HG03520 (cell line): ENCODE data around the gene FUCA1.
A peak's percentile ranks its signal among the peaks of the same experiment; 100 is the strongest.
"Not testable (repeated sequence)": the region's sequence is repeated elsewhere in the genome, so short reads cannot be mapped to it uniquely, and the experiment has no call there.

Experiments
- ATAC-seq: cut with Tn5 transposase; IDR thresholded peaks from one replicate; pipeline ENCODE4 v1.9.1; 2021; ENCODE audit warnings: mild to moderate bottlenecking, moderate library complexity; ENCODE audit not compliant: unreplicated experiment

Gene FUCA1

GRCh38 chr1:23843644-23844043 is 24.4 kb downstream of the FUCA1 start:
- ATAC-seq: no peak

GRCh38 chr1:23838401-23838866 is 29.7 kb downstream of the FUCA1 start:
- ATAC-seq: no peak

DNA sequence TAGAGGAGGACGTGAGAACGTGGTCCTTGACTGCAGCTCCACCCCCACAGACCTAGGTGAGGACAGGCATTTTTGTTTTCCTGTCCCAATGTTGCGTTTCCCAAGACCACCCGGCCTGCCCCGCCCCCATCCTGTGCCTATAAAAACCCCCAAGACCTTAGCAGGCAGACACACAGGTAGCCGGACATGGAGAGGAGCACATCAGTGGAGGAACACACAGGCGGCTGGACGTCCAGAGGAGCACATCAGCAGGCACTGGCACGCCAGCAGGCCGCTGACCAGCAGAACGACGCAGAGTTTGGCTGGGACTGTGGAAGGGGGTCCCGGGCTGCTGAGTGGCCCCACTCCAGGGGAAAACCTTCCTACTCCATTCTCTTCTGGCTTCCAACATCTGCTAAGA is 30.2 kb downstream of the FUCA1 start:
- no peak for ATAC-seq

DNA sequence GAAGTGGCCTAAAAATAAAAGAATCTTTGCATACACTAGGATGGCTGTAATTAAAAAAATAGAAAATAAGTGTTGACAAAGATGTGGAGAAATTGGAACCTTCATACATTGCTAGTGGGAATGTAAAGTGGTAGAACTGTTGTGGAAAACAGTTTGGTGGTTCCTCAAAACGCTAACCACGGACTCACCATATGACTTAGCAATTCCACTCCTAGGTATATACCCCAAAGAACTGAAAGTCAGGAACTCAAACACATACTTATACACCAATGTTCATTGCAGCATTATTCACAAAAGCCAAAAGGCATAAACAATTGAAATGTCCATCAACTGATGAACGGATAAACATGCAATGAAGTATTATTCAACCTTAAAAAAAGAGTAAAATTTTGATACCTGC is 32.1 kb downstream of the FUCA1 start:
- no peak for ATAC-seq

GRCh38 chr1:23834156-23834555 is 33.9 kb downstream of the FUCA1 start:
- not testable (repeated sequence) for ATAC-seq

DNA sequence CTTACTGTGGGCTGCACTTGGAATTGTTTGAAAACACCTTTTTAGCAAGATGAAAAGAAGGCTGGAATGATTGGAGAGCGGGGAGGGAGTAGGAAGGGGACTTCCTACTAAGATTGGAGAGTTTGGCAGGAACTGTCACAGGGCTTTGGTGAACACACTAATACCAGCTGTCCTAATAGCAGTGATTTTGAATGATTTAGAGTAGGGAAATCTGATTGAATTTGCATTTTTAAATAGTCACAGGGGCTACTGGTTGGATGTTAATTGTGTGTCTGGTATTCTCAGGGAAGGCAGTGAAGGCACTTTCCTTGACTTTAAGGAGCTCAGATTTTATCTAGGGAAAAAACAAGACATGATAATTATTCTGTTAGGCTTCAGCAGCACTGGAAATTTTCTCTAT is 40.4 kb downstream of the FUCA1 start:
- ATAC-seq: no peak

DNA sequence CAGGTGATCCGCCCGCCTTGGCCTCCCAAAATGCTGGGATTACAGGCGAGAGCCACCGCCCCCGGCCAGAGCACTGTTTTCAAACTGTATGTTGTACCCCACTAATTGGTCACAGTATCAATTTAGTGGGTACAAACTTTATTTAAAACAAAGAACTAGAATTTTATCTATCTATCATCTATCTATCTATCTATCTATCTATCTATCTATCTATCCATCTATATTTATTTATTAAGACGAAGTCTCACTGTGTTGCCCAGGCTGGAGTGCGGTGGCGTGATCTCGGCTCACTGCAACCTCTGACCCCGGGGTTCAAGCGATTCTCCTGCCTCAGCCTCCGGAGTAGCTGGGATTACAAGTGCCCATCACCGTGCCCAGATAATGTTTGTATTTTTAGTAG is 41.5 kb downstream of the FUCA1 start:
- not testable (repeated sequence) for ATAC-seq

GRCh38 chr1:23825762-23826522 is 42.1 kb downstream of the FUCA1 start:
- no peak for ATAC-seq

DNA sequence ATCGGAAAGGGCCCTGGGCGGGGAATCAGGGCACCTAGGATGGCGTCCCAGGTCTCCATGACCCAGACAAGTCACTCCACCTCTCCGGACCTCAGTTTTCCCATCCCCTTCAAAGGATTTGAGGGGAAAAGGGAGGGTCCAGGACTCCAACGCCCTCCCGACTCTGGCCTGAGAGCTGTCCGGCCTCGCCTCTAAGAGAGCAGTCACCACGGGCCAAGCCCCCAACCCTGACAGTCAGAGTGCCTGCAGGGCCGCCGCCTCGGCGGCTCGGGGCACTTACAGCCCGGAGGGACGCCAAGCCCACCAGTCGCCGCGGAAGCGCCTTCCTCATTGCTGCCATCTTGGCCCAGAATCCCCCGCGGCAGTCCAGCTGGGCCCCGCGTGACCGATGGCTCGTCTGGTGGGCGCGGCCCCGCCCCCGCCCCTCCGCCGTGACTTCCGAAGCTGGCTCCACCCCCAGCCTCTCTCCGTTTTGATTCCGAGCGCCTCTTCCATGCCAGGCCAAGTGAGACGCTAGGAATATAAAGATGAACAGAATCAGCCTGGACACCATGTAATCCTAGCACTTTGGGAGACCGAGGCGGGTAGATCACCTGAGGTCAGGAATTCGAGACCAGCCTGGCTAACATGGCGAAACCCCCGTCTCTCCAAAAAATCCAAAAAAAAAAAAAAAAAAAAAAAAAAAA is 42.9 kb downstream of the FUCA1 start, which contains the start of gene HMGCL:
Gene HMGCL (minus strand): TSS at position 354 of the 686 bp plus-strand sequence. CDS start 14 bp downstream, at position 340.
- ATAC-seq: peak; percentile 76

DNA sequence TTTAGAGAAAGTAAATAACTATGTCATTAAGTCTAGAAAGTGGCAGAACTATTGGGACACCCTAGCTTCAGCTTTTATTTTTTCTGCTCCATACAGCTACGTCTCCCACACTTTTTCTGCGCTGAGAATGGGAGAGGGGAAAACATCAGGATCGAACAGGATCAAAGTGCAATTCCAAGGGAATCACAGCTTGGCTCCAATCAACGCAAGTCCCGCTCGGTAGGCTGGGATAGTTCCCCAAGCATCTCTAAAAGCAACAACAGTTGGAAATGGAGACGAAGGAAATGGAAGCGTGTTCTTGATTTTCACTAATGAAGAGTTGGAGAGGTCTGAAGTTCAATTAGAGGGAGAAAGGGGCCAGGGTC is 43.4 kb downstream of the FUCA1 start:
- no peak for ATAC-seq

DNA sequence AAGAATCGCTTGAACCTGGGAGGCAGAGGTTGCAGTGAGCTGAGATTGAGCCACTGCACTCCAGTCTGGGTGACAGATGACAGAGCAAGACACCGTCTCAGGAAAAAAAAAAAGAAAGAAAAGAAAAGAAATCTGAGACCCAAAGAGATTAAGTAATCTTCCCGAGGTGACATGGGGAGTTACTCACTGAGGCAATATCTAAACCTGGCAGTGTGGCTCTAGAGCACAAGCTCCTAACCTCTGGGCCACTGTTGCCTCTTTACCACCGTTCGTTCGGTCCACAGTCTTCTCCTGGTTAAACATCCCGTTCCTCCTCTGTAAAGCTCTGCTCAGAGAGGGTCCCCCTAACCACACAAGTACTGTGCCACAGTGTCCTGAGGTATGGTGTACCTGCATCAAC is 44.3 kb downstream of the FUCA1 start:
- ATAC-seq: no peak

DNA sequence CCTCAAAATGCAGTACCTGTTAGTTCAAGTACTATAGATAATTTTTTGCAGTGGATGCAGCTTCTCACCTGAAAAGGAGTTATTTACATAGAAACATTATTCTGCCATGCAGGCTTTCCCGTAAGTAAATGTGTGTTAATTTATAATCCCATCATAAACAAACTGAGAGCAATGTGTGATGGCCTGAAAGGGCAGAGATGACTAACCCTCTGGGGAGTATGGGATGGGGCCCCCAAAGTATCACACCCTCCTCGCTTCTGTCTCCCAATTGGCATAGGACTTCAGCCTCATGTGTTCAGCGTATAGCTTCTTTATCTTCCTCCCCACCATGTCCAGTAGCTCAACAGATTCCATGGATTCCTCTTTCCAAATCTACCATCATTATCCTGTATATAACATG is 50.5 kb downstream of the FUCA1 start:
- ATAC-seq: no peak

- no peak for ATAC-seq
Observed at GRCh38 chr1:23816906-23817305, 51.2 kb downstream of the FUCA1 start.

DNA sequence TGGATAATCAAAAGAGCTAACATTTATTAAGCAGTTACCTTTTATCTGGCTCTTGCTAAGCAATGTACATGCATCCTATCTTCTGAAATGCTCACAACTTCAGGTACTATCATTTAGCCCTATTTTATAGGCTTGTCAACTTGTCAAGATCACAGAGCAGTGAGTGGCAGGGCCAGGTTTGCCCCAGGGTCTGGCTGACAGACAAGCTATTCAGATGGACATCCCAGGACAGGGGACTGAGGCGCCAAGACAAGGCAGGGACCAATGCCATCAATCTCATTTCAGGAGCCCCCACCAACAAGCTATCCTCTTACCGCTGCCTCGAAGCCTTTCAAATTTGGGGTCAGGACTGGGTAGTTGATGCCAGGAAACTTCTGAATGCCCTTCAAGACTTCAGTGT is 51.7 kb downstream of the FUCA1 start:
- no peak for ATAC-seq

GRCh38 chr1:23814016-23814415 is 54.1 kb downstream of the FUCA1 start:
- ATAC-seq: no peak

GRCh38 chr1:23810818-23811540 is 57.1 kb downstream of the FUCA1 start:
- ATAC-seq: no peak

- ATAC-seq: peak; percentile 58
Observed at GRCh38 chr1:23809751-23810171, 58.3 kb downstream of the FUCA1 start.

- ATAC-seq: no peak
Observed at GRCh38 chr1:23807453-23807852, 60.6 kb downstream of the FUCA1 start.

GRCh38 chr1:23806280-23806679 is 61.8 kb downstream of the FUCA1 start:
- ATAC-seq: no peak

DNA sequence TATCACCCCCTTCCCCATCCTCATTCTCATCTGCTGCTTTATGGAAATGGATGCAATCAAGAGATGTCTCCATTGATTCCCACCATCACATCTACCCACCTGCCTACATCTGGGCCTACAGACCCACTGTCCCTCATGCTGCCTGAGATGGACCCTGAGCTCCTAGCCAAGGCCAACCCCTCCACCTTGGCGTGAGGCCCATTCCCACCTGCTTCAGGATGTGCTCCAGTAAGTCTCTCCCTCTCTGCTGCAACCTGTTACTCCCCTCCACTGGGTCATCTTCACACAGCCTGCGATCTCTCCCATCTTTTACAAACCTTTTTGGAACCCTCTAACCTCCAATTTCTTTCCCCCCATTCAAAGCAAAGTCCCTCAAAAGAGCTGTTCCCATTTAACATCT is 63.1 kb downstream of the FUCA1 start:
- no peak for ATAC-seq

DNA sequence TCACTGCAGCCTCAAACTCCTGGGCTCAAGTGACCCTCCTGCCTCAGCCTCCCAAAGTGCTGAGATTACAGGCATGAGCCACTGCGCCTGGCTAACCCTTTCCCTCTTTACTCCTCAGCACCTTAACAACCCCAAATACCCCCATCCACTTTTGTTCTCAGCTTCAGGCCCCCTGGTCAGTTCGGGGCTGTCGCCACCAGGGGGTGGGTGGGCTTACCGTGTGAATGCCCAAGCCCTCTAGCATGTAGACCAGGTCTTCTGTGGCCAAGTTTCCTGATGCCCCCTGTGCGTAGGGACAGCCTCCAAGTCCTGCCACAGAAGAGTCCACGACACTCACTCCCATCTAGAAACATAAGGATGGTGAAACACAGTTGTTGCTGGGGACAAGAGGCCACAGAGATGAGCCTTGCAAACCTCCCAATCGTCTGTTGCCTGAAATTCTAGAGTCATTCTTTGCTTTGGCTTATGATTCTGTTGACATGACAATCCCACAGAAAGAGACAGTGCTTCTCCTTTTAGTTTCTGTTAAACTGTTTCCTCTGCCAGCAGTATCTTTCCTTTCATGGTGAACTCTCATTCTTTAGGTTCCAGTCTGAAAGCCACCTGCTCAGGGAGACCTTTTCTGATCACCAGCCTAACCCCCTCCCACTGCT is 63.8 kb downstream of the FUCA1 start:
- no peak for ATAC-seq
